IMR-90 (cell line): ENCODE data around the gene DARS1. TPM values are rescaled to one million over a fixed set of nuclear protein-coding genes. Genes with fewer than 3 reads are reported as not detected.

Experiments used
- ATAC-seq: fragments of 200-7000 bp; cut with Tn5 transposase; 2 replicates; pipeline ENCODE4 v1.9.1; 2020; ENCODE audit warnings: low read depth, mild to moderate bottlenecking, moderate library complexity
- BruUV-seq: library from RNA; stranded (reverse); fragments of 400-500 nt; replicated peaks from 2 replicates; lab custom pipeline; 2021; lab: Mats Ljungman, UMichigan
- CTCF ChIA-PET: fragments of 300-600 bp; formaldehyde crosslinking; extraction: SDS; loops from one replicate; lab custom pipeline; 2021; ENCODE audit warnings: antibody characterized with exemption; lab: Yijun Ruan, JAX
- POLR2A ChIA-PET: fragments of 300-600 bp; sonication (Branson Sonifier 250); formaldehyde crosslinking; loops from one replicate; lab custom pipeline; 2022; ENCODE audit warnings: antibody characterized with exemption; ENCODE audit not compliant: unreplicated experiment; lab: Charles Lee
- DNase-seq: peaks from one replicate; pipeline ENCODE4 v3.0.0; 2013
- H2AFZ ChIP-seq: replicated peaks from 2 replicates; pipeline ENCODE3; 2013; ENCODE audit warnings: low read length, mild to moderate bottlenecking; ENCODE audit not compliant: poor library complexity
- H2AK5ac ChIP-seq: 2 replicates; pipeline ENCODE4 v1.6.1; 2013; ENCODE audit warnings: low read depth, low read length, inconsistent platforms
- H2AK9ac ChIP-seq: replicated peaks from 2 replicates; pipeline ENCODE3; 2013; ENCODE audit warnings: mild to moderate bottlenecking, low read depth, low read length, moderate library complexity; ENCODE audit not compliant: poor library complexity
- H2BK120ac ChIP-seq: 2 replicates; pipeline ENCODE4 v1.6.1; 2013; ENCODE audit warnings: low read depth, low read length, inconsistent platforms
- H2BK15ac ChIP-seq: 3 replicates; pipeline ENCODE4 v1.6.1; 2013; ENCODE audit warnings: low read depth, low read length, inconsistent platforms
- H2BK20ac ChIP-seq: 2 replicates; pipeline ENCODE4 v1.6.1; 2013; ENCODE audit warnings: low read depth, mild to moderate bottlenecking, inconsistent platforms, low read length, moderate library complexity
- H2BK5ac ChIP-seq: 2 replicates; pipeline ENCODE4 v1.6.1; 2013; ENCODE audit warnings: mild to moderate bottlenecking, low read depth, low read length, inconsistent platforms; ENCODE audit not compliant: poor library complexity, severe bottlenecking
- H3K14ac ChIP-seq: replicated peaks from 2 replicates; pipeline ENCODE4 v1.6.1; 2013; ENCODE audit warnings: low read depth, low read length, inconsistent platforms
- H3K18ac ChIP-seq: 2 replicates; pipeline ENCODE4 v1.6.1; 2013; ENCODE audit warnings: low read depth, low read length, control low read depth
- H3K23ac ChIP-seq: 2 replicates; pipeline ENCODE4 v1.6.1; 2013; ENCODE audit warnings: low read depth, low read length, inconsistent platforms
- H3K27ac ChIP-seq: 2 replicates; pipeline ENCODE4 v1.5.1; 2013; ENCODE audit warnings: mild to moderate bottlenecking, control low read depth, low read length; ENCODE audit not compliant: insufficient read depth
- H3K27me3 ChIP-seq: 2 replicates; pipeline ENCODE4 v1.6.1; 2013; ENCODE audit warnings: low read length; ENCODE audit not compliant: control insufficient read depth, insufficient read depth
- H3K36me3 ChIP-seq: 2 replicates; pipeline ENCODE4 v1.6.1; 2013; ENCODE audit warnings: low read length, mixed read lengths; ENCODE audit not compliant: control insufficient read depth, insufficient read depth
- H3K4ac ChIP-seq: 2 replicates; pipeline ENCODE4 v1.6.1; 2013; ENCODE audit warnings: low read depth, low read length, inconsistent platforms
- H3K4me1 ChIP-seq: 2 replicates; pipeline ENCODE4 v1.6.1; 2013; ENCODE audit warnings: low read length, mixed read lengths; ENCODE audit not compliant: control insufficient read depth, insufficient read depth
- H3K4me2 ChIP-seq: 2 replicates; pipeline ENCODE4 v1.6.1; 2013; ENCODE audit warnings: low read depth, mild to moderate bottlenecking, control low read depth, low read length, moderate library complexity
- H3K4me3 ChIP-seq: 2 replicates; pipeline ENCODE4 v1.5.1; 2013; ENCODE audit warnings: low read depth, mild to moderate bottlenecking, control low read depth, low read length, moderate library complexity; ENCODE audit not compliant: insufficient read depth
- H3K56ac ChIP-seq: 2 replicates; pipeline ENCODE4 v1.6.1; 2013; ENCODE audit warnings: low read length, inconsistent platforms; ENCODE audit not compliant: insufficient read depth; ENCODE audit errors: extremely low read depth
- H3K79me1 ChIP-seq, 2 experiments: 2 replicates each; pipeline ENCODE4 v1.6.1; 2013; ENCODE audit warnings: low read length in 2 of 2, inconsistent platforms in 1 of 2, low read depth in 1 of 2
- H3K9ac ChIP-seq: 2 replicates; pipeline ENCODE4 v1.6.1; 2013; ENCODE audit warnings: low read depth, low read length, control low read depth
- H3K9me1 ChIP-seq: 2 replicates; pipeline ENCODE4 v1.6.1; 2013; ENCODE audit warnings: low read length, inconsistent platforms; ENCODE audit not compliant: insufficient read depth
- H3K9me3 ChIP-seq: 2 replicates; pipeline ENCODE4 v1.6.1; 2013; ENCODE audit warnings: low read length; ENCODE audit not compliant: control insufficient read depth, insufficient read depth
- H4K20me1 ChIP-seq: 2 replicates; pipeline ENCODE4 v1.6.1; 2013; ENCODE audit warnings: low read length, inconsistent platforms; ENCODE audit not compliant: insufficient read depth
- H4K5ac ChIP-seq: 2 replicates; pipeline ENCODE4 v1.6.1; 2013; ENCODE audit warnings: mild to moderate bottlenecking, low read depth, low read length, control low read depth
- H4K8ac ChIP-seq, 2 experiments: 2 replicates each; pipeline ENCODE4 v1.6.1; 2013; ENCODE audit warnings: low read depth in 2 of 2, low read length in 2 of 2, control low read depth in 1 of 2, inconsistent platforms in 1 of 2
- H4K91ac ChIP-seq: 2 replicates; pipeline ENCODE4 v1.6.1; 2013; ENCODE audit warnings: low read depth, low read length, inconsistent platforms; ENCODE audit not compliant: insufficient read depth
- BHLHE40 ChIP-seq: fragments of 150-350 bp; IDR thresholded peaks from 2 replicates; pipeline ENCODE4 v1.6.1; 2016; ENCODE audit warnings: mild to moderate bottlenecking, low read depth, low read length
- CEBPB ChIP-seq: IDR thresholded peaks from 2 replicates; pipeline ENCODE4 v1.6.1; 2012; ENCODE audit warnings: low read depth, low read length, improper control_type of control experiment
- FOS ChIP-seq: fragments of 150-350 bp; IDR thresholded peaks from 2 replicates; pipeline ENCODE4 v1.6.1; 2016; ENCODE audit warnings: low read depth, low read length
- MAFK ChIP-seq: IDR thresholded peaks from 2 replicates; pipeline ENCODE4 v1.6.1; 2012; ENCODE audit warnings: low read depth, low read length, improper control_type of control experiment
- RAD21 ChIP-seq: IDR thresholded peaks from 2 replicates; pipeline ENCODE4 v1.6.1; 2012; ENCODE audit warnings: low read length, improper control_type of control experiment
- RFX5 ChIP-seq: IDR thresholded peaks from 2 replicates; pipeline ENCODE4 v1.8.0; 2012; ENCODE audit warnings: low read depth, mild to moderate bottlenecking, low read length, moderate library complexity
- WGBS, 2 experiments: methylation state at CpG; one replicate each; pipeline versions ENCODE4 v1.1.5 to v1.1.7; 2013; ENCODE audit warnings: missing lambda C conversion rate in 2 of 2; ENCODE audit not compliant: insufficient read length in 1 of 2; ENCODE audit errors: extremely low coverage in 2 of 2; 5-methylcytosine and 5-hydroxymethylcytosine counted together
- dilution Hi-C: fragments of 300-500 bp; cut with HindIII; formaldehyde crosslinking; loops from one replicate; pipeline ENCODE4 v1.14.3; 2018; ENCODE audit warnings: low sequenced_read_pairs; ENCODE audit not compliant: unreplicated experiment
- in situ Hi-C: fragments of 300-500 bp; cut with MboI; formaldehyde crosslinking; loops from 3 replicates; pipeline ENCODE4 v1.14.3; 2019; ENCODE audit warnings: low sequenced_read_pairs, inconsistent platforms, mixed read lengths
- intact Hi-C: fragments of 100-400 bp; cut with micrococcal nuclease; formaldehyde crosslinking; loops from 2 replicates; pipeline ENCODE4 v1.10.0; 2022
- polyA plus RNA-seq, 3 experiments: library from polyadenylated mRNA; depleted of rRNA; stranded (reverse); fragments of >200 nt; gene quantifications; 2 replicates each; pipeline ENCODE4 v1.2.3, GENCODE V29; 2012; ENCODE audit warnings: low replicate concordance in 1 of 3
- total RNA-seq: library from RNA; depleted of rRNA; stranded (reverse); fragments of >200 nt; gene quantifications from 2 replicates; pipeline ENCODE4 v1.2.3, GENCODE V29; 2012

DARS1 gene
- total and polyA plus RNA-seq, 2 of the 4 experiments (the other 2 are of a cell fraction): 56.5 to 66.5 TPM

DNA sequence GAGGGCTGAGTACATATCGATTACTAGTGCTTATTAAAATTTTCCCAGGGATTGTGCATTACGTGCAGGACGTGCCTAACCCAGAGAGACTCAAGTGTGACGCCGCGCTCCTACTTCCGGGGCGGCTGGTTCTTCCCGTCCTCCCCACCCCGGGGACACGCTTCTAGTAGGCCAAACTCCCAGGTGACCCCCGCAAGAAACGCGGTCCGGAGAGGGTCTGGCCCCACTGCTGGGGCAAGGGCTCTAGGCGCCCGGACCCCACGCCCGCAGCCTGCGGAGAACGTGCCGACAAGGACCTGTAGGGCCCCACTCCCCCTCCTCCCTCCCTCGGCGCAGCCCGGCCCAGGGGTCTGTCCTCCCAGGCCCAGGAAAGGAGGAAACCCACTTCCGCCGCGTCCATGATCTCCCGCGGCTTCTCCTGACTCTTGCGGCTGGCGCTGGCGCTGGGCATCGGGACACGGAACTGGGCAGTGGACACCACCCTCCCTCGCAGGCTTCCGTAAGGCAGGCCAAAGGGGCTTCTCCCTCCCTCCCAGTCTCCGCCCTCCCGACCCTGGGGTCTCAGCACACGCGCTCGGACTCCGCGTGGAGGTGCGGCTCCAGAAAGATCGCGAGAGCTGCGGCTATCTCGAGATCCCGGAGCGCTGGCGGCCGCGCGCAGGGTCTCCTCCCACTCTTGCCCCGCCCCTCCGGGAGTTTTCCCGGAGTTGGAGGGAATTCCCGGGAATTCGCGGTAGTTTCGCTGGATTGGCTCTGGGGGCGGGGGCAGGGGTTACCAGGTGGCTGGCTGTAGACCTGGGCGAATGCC, at the start of gene DARS1 (continued):
- TF ChIP-seq FOS (no peak), RAD21 (no peak), RFX5 (no peak), BHLHE40 (no peak), MAFK (no peak)

DNA sequence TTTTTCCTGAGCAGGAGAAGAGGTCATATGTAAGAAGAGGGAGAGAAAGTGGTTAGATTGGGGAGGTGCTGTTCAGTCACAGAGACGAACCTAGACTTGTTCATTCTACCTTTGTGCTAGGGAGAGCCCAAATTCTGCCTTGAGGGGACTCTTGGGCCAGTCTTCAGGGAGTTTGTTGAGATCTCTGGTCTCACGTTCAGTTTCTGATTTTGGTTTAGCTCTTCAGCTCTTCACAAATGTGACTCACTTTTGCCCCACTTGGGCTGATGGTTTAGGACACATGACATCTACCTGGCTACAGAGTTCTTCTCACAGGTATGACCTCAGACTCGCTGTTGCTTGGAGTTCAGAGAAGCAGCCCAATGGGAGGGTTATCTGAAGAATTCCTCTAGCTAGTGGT, 49.2 kb upstream of the DARS1 start:
- H3K36me3 ChIP-seq: no peaks in the 10 kb centered on the region
- ChIA-PET POLR2A (no interaction called here), CTCF (no interaction called here)
- H2AFZ ChIP-seq: no peak overlapping the region
- H3K18ac ChIP-seq: no peak overlapping the region
- in situ Hi-C loops: no loop called here
- intact Hi-C loops: no loop called here
- H4K20me1 ChIP-seq: no peaks in the 10 kb centered on the region
- no peak for TF ChIP-seq MAFK
- no peak for TF ChIP-seq CEBPB
- peaks cover 9% of the 10 kb centered on the region; the same call in 1 of the 2 replicates for H3K27me3 ChIP-seq
- no peaks in the 10 kb centered on the region for H3K79me1 ChIP-seq
- no peaks in the 10 kb centered on the region for H3K9me3 ChIP-seq
- H3K23ac ChIP-seq: no peak overlapping the region
- dilution Hi-C loops: no loop called here
- no peak overlapping the region for H3K4me2 ChIP-seq
- no peak overlapping the region for H2BK120ac ChIP-seq
- no peak overlapping the region for H3K14ac ChIP-seq
- H3K27ac ChIP-seq: no peak overlapping the region
- no peaks in the 10 kb centered on the region for H3K9me1 ChIP-seq
- no peak overlapping the region for H2AK9ac ChIP-seq
- no peak overlapping the region for H2BK5ac ChIP-seq
- DNase-seq (no peak), ATAC-seq (no peak)
- H2BK15ac ChIP-seq: no peak overlapping the region
- no peak overlapping the region for H2BK20ac ChIP-seq
- WGBS, 2 experiments: no CpG with 5 or more reads among the region's 3 CpGs
- no peak overlapping the region for H2AK5ac ChIP-seq
- no peak overlapping the region for H4K8ac ChIP-seq
- BruUV-seq: no TSS peak
- H3K4me3 ChIP-seq: no peak overlapping the region
- no peak overlapping the region for H3K9ac ChIP-seq
- H3K4ac ChIP-seq: no peak overlapping the region
- H4K5ac ChIP-seq: no peak overlapping the region
- no peaks in the 10 kb centered on the region for H3K4me1 ChIP-seq
- H3K56ac ChIP-seq: no peak overlapping the region
- H4K91ac ChIP-seq: no peak overlapping the region
